Natural killer cell treated with Interleukin-12 subunit alpha and Interleukin-12 subunit beta and Interleukin-15 and Interleukin-18, amount 100 ng/mL, for 72 hours (primary cell): ENCODE results near the gene PCYOX1L. TPM values are rescaled to one million over a fixed set of nuclear protein-coding genes. Genes with fewer than 3 reads are reported as not detected.

Experiments
- ATAC-seq, 2 donors: fragments of 150-1000 bp; cut with Tn5 transposase in 1 of 2; sonication (Bioruptor Pico), chemical (Tn5 transposase) in 1 of 2; 2 replicates each; pipeline ENCODE4 v1.10.0; 2021
- DNase-seq: peaks from one replicate; pipeline ENCODE4 v3.0.0; 2022; ENCODE audit warnings: low spot score
- H3K27ac Mint-ChIP-seq, 2 donors: 1 replicate in 1 of 2; 2 replicates in 1 of 2; pipeline ENCODE4 v1.8.0; 2022; ENCODE audit warnings: mixed read lengths in 2 of 2, mild to moderate bottlenecking in 1 of 2, moderate library complexity in 1 of 2
- H3K27me3 Mint-ChIP-seq, 2 donors: 1 replicate in 1 of 2; 2 replicates in 1 of 2; pipeline ENCODE4 v1.8.0; 2022; ENCODE audit warnings: mixed read lengths in 2 of 2
- H3K36me3 Mint-ChIP-seq: one replicate; pipeline ENCODE4 v1.8.0; 2022; ENCODE audit warnings: mixed read lengths
- H3K4me1 Mint-ChIP-seq, 2 donors: 1 replicate in 1 of 2; 2 replicates in 1 of 2; pipeline ENCODE4 v1.8.0; 2022; ENCODE audit warnings: low read depth in 2 of 2, mixed read lengths in 2 of 2, mild to moderate bottlenecking in 1 of 2
- H3K4me3 Mint-ChIP-seq: one replicate; pipeline ENCODE4 v1.8.0; 2022; ENCODE audit warnings: mixed read lengths
- H3K9me3 Mint-ChIP-seq: 2 replicates; pipeline ENCODE4 v1.8.0; 2022; ENCODE audit warnings: mixed read lengths
- total RNA-seq, 2 donors: library from RNA; stranded (reverse); gene quantifications; one replicate each; pipeline ENCODE4 v1.2.3, GENCODE V29; 2022

Gene PCYOX1L
- total RNA-seq = 10 to 100 TPM; 13.1 to 31.6 TPM

GRCh38 chr5:149357370-149358293 is at the start of gene PCYOX1L:
Gene PCYOX1L (plus strand): TSS chr5:149358046. CDS start chr5:149358069, 23 bp downstream.
- Mint-ChIP-seq H3K9me3 (no peaks in the 10 kb centered on the region), H3K36me3 (peaks cover 15% of the 10 kb centered on the region), H3K4me1 (peaks cover 35 to 36% of the 10 kb centered on the region in 2 donors), H3K27ac (peak within 1 kb of the TSS; percentile 72 to 84), H3K27me3 (no peaks in the 10 kb centered on the region), H3K4me3 (peak within 1 kb of the TSS; percentile 93)
- ATAC-seq = peak; percentile 100
- peak; percentile 98 for DNase-seq

DNA sequence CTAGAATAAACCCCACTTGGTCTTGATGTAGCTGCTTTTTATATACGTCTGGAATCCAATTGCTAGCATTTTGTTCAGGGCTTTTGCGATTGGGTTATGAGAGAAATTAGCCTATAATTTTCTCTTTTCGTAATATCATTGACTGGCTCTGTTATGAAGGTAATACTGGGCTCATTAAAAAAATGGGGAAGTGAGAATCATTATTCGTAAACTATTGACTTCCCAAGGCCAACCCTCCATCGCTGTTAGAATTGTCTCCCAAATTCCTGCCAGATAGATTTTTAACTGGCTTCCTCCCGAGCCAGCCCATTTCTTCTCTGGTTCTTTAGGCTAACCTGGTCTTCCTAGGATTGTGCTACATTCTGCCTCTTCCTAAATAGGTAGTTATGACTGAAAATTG is 48.5 kb upstream of the PCYOX1L start:
- H3K4me1 Mint-ChIP-seq = peaks cover 0 to 6% of the 10 kb centered on the region in 2 donors
- H3K4me3 Mint-ChIP-seq = no peak overlapping the region

DNA sequence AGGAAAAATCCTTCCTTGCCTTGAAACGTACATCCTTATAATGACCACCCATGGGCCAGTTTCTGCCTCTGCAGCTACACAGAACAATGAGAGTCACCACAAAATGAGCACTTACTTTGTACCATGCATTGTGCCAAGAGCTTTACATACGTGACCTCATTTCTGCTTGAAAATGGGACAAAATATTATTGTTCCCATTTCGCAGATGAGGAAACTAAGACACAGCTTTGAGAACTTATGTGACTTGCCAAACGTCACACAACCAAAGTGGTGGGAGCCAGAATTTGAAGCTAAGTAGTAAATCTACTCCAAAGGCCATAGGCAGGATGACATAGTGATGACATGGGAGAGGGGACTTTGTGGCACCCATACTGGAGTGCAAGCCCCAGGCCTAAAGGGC is 47.4 kb upstream of the PCYOX1L start:
- Mint-ChIP-seq H3K4me3 (no peak overlapping the region), H3K27ac (no peak overlapping the region), H3K4me1 (peaks cover 0 to 6% of the 10 kb centered on the region in 2 donors), H3K9me3 (no peaks in the 10 kb centered on the region), H3K36me3 (no peaks in the 10 kb centered on the region), H3K27me3 (peaks cover 0 to 4% of the 10 kb centered on the region in 2 donors)
- ATAC-seq (no peak), DNase-seq (no peak)

More for the DNA sequence above, 48.5 kb upstream of the PCYOX1L start:
- Mint-ChIP-seq H3K27me3 (peaks cover 0 to 4% of the 10 kb centered on the region in 2 donors), H3K36me3 (no peaks in the 10 kb centered on the region), H3K27ac (no peak overlapping the region), H3K9me3 (no peaks in the 10 kb centered on the region)
- DNase-seq (no peak), ATAC-seq (no peak)

GRCh38 chr5:149310947-149311658 is 46.7 kb upstream of the PCYOX1L start:
- Mint-ChIP-seq H3K4me3 (no peak overlapping the region), H3K36me3 (no peaks in the 10 kb centered on the region), H3K27ac (no peak overlapping the region), H3K27me3 (peaks cover 0 to 4% of the 10 kb centered on the region in 2 donors), H3K9me3 (no peaks in the 10 kb centered on the region), H3K4me1 (peaks cover 0 to 6% of the 10 kb centered on the region in 2 donors)
- ATAC-seq = no peak
- no peak for DNase-seq

- Mint-ChIP-seq H3K9me3 (no peaks in the 10 kb centered on the region), H3K4me3 (no peak overlapping the region), H3K4me1 (peaks cover 0 to 6% of the 10 kb centered on the region in 2 donors), H3K27me3 (peaks cover 0 to 4% of the 10 kb centered on the region in 2 donors), H3K27ac (no peak overlapping the region), H3K36me3 (no peaks in the 10 kb centered on the region)
- DNase-seq (no peak), ATAC-seq (no peak)
These were observed 44.5 kb upstream of the PCYOX1L start for GRCh38 chr5:149313151-149313841.

GRCh38 chr5:149314571-149315111 is 43.2 kb upstream of the PCYOX1L start:
- H3K4me1 Mint-ChIP-seq = peaks cover 0 to 6% of the 10 kb centered on the region in 2 donors
- H3K27me3 Mint-ChIP-seq = peaks cover 0 to 4% of the 10 kb centered on the region in 2 donors
- no peak overlapping the region for H3K27ac Mint-ChIP-seq
- H3K9me3 Mint-ChIP-seq = no peaks in the 10 kb centered on the region
- DNase-seq (no peak), ATAC-seq (no peak)
- H3K4me3 Mint-ChIP-seq = no peak overlapping the region
- H3K36me3 Mint-ChIP-seq = no peaks in the 10 kb centered on the region

- DNase-seq (no peak), ATAC-seq (no peak)
- H3K36me3 Mint-ChIP-seq = no peaks in the 10 kb centered on the region
- no peaks in the 10 kb centered on the region for H3K9me3 Mint-ChIP-seq
- no peak overlapping the region for H3K4me3 Mint-ChIP-seq
- no peak overlapping the region for H3K27ac Mint-ChIP-seq
- H3K4me1 Mint-ChIP-seq = peaks cover 0 to 4% of the 10 kb centered on the region in 2 donors
- peaks cover 0 to 4% of the 10 kb centered on the region in 2 donors for H3K27me3 Mint-ChIP-seq
These were observed 42.1 kb upstream of the PCYOX1L start for GRCh38 chr5:149315753-149316152.

DNA sequence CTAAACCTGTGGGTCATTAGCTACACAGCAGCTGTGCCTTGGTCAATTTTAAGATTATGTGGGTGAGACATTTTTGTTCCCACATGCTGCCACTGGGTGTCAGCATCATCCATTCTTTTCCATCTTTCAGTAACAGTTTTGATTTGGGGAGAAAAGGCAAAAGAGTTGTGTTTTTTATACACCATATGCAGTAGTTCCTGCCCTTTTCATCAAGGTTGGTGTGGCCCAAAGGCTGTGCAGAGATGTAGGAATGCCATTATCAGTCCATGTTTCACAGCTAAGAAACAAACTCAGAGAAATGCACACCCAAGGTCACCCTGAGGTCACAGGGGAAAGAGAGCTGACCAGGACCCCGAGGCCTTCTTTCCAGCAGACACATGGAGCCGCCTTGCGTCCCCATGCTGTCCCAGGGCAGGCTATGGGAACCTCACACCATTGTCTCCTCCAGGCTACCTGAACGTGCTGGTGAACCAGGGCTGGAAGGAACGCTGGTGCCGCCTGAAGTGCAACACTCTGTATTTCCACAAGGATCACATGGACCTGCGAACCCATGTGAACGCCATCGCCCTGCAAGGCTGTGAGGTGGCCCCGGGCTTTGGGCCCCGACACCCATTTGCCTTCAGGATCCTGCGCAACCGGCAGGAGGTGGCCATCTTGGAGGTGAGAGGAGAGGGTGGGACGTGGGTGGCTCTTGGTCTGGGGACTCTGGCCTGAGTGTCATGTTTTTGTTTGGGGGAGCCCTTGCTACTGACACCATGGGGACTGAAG is 40.4 kb upstream of the PCYOX1L start:
- no peaks in the 10 kb centered on the region for H3K36me3 Mint-ChIP-seq
- peaks cover 0 to 2% of the 10 kb centered on the region in 2 donors for H3K27me3 Mint-ChIP-seq
- no peak overlapping the region for H3K4me3 Mint-ChIP-seq
- no peak for DNase-seq
- no peaks in the 10 kb centered on the region for H3K9me3 Mint-ChIP-seq
- ATAC-seq = no peak
- H3K27ac Mint-ChIP-seq = no peak overlapping the region
- no peaks in the 10 kb centered on the region for H3K4me1 Mint-ChIP-seq

- DNase-seq (no peak), ATAC-seq (no peak)
- no peak overlapping the region for H3K4me3 Mint-ChIP-seq
- H3K9me3 Mint-ChIP-seq = no peaks in the 10 kb centered on the region
- H3K27me3 Mint-ChIP-seq = no peaks in the 10 kb centered on the region
- no peak overlapping the region for H3K27ac Mint-ChIP-seq
- no peaks in the 10 kb centered on the region for H3K4me1 Mint-ChIP-seq
- H3K36me3 Mint-ChIP-seq = no peaks in the 10 kb centered on the region
These were observed 38.7 kb upstream of the PCYOX1L start for GRCh38 chr5:149319174-149319573.

- Mint-ChIP-seq H3K27ac (no peak overlapping the region), H3K27me3 (no peaks in the 10 kb centered on the region), H3K9me3 (no peaks in the 10 kb centered on the region), H3K4me1 (no peaks in the 10 kb centered on the region), H3K36me3 (no peaks in the 10 kb centered on the region), H3K4me3 (no peak overlapping the region)
- no peak for DNase-seq
- ATAC-seq = peak in 1 of 2 donors; percentile 69
These were observed 37.0 kb upstream of the PCYOX1L start for GRCh38 chr5:149320791-149321330.

GRCh38 chr5:149322518-149322917 is 35.3 kb upstream of the PCYOX1L start:
- Mint-ChIP-seq H3K9me3 (no peaks in the 10 kb centered on the region), H3K36me3 (no peaks in the 10 kb centered on the region), H3K27ac (no peak overlapping the region), H3K27me3 (no peaks in the 10 kb centered on the region), H3K4me1 (no peaks in the 10 kb centered on the region), H3K4me3 (no peak overlapping the region)
- DNase-seq (no peak), ATAC-seq (no peak)

DNA sequence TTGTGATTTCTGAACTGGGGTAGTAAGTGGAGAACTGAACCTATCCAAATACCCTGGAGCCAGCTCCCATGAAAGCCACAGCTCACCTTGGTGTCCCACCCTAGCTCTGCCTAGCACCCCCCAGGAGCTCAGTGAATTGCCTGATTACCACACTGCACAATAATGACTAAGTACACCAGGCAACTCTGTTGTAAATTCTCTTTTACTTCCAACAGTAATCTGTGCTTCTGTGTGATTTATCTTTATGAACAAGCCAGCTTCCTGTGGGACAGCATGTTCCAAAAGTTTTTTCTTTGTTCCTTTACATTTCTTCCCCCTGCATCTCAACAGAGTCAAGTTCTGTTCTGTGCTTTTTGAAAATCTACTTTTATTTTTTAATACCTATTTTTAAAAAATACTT is 34.6 kb upstream of the PCYOX1L start:
- no peaks in the 10 kb centered on the region for H3K4me1 Mint-ChIP-seq
- H3K9me3 Mint-ChIP-seq = no peaks in the 10 kb centered on the region
- H3K4me3 Mint-ChIP-seq = no peak overlapping the region
- H3K27me3 Mint-ChIP-seq = no peaks in the 10 kb centered on the region
- H3K36me3 Mint-ChIP-seq = no peaks in the 10 kb centered on the region
- DNase-seq = no peak
- H3K27ac Mint-ChIP-seq = no peak overlapping the region
- no peak for ATAC-seq
